Breast epithelium (tissue), 3 donors: ENCODE measurements around the gene AGMAT.
"Not testable (repeated sequence)": the region's sequence is repeated elsewhere in the genome, so short reads cannot be mapped to it uniquely, and the experiment has no call there.

Source experiments
- CTCF ChIP-seq, 3 donors: fragments of 450-650 bp; IDR thresholded peaks; one replicate each; pipeline ENCODE4 v1.5.1; 2016 to 2017; ENCODE audit warnings: antibody characterized with exemption in 3 of 3, mild to moderate bottlenecking in 3 of 3, moderate library complexity in 3 of 3
- POLR2A ChIP-seq: fragments of 450-650 bp; IDR thresholded peaks from one replicate; pipeline ENCODE4 v1.6.1; 2016; ENCODE audit warnings: antibody characterized with exemption, mild to moderate bottlenecking, moderate library complexity

- not testable (repeated sequence) for TF ChIP-seq CTCF (IDR thresholded peaks at IDR 0.05); POLR2A
Measured at GRCh38 chr1:15603966-15604282, 19.1 kb upstream of the AGMAT start.
